SK-N-SH (cell line): ENCODE data around the gene WNT2. TPM values are rescaled to one million over a fixed set of nuclear protein-coding genes. Genes with fewer than 3 reads are reported as not detected.

Source experiments
- CTCF ChIA-PET: fragments of 300-600, 350-600 bp; formaldehyde crosslinking; extraction: SDS; loops from one replicate; lab custom pipeline; 2021; lab: Yijun Ruan, JAX
- POLR2A ChIA-PET: fragments of 350-600 bp; sonication (Branson Sonifier 250); formaldehyde crosslinking; extraction: SDS; loops from one replicate; lab custom pipeline; 2020; ENCODE audit warnings: antibody characterized with exemption, inconsistent platforms; lab: Yijun Ruan, JAX
- DNase-seq: peaks from one replicate; pipeline ENCODE4 v3.0.0; 2012
- H2AFZ ChIP-seq: fragments of 200-600 bp; sonication (generic); 2 replicates; pipeline ENCODE4 v1.8.1; 2016; ENCODE audit warnings: antibody characterized with exemption, mild to moderate bottlenecking, low read depth
- H3F3A ChIP-seq: fragments of 200-600 bp; sonication (generic); replicated peaks from 2 replicates; pipeline ENCODE3; 2016; ENCODE audit warnings: antibody characterized with exemption, mild to moderate bottlenecking; ENCODE audit not compliant: insufficient read depth
- H3K27ac ChIP-seq, 2 experiments: fragments of 200-500 bp in 1 of 2; fragments of 200-600 bp in 1 of 2; sonication (Bioruptor generic) in 1 of 2; sonication (generic), shearing (Covaris generic) in 1 of 2; 2 replicates each; pipeline versions ENCODE4 v1.5.1 to v1.6.1; 2014 to 2016; ENCODE audit warnings: low read depth in 2 of 2, inconsistent platforms in 1 of 2, low read length in 1 of 2, mild to moderate bottlenecking in 1 of 2, mixed read lengths in 1 of 2
- H3K27me3 ChIP-seq: fragments of 200-600 bp; sonication (generic), shearing (Covaris generic); 2 replicates; pipeline ENCODE4 v1.6.1; 2016; ENCODE audit warnings: mixed run types; ENCODE audit not compliant: insufficient read depth
- H3K36me3 ChIP-seq, 2 experiments: fragments of 200-500 bp in 1 of 2; fragments of 200-600 bp in 1 of 2; sonication (Bioruptor generic) in 1 of 2; sonication (generic) in 1 of 2; replicated peaks in 1 of 2; 2 replicates each; pipeline versions ENCODE3 to v1.5.1; 2014 to 2016; ENCODE audit warnings: low read length in 1 of 2, mild to moderate bottlenecking in 1 of 2; ENCODE audit not compliant: insufficient read depth in 2 of 2, control insufficient read depth in 1 of 2
- H3K4me1 ChIP-seq, 2 experiments: fragments of 200-500 bp in 1 of 2; fragments of 200-600 bp in 1 of 2; sonication (Bioruptor generic) in 1 of 2; sonication (generic), shearing (Covaris generic) in 1 of 2; 2 replicates each; pipeline versions ENCODE4 v1.5.1 to v1.6.1; 2014 to 2016; ENCODE audit warnings: low read depth in 1 of 2, low read length in 1 of 2, mixed run types in 1 of 2; ENCODE audit not compliant: insufficient read depth in 2 of 2, control insufficient read depth in 1 of 2
- H3K4me2 ChIP-seq: fragments of 200-600 bp; sonication (generic), shearing (Covaris generic); 2 replicates; pipeline ENCODE4 v1.6.1; 2017; ENCODE audit warnings: mixed run types
- H3K4me3 ChIP-seq, 2 experiments: fragments of 200-500 bp in 1 of 2; fragments of 200-600 bp in 1 of 2; sonication (Bioruptor generic) in 1 of 2; sonication (generic), shearing (Covaris generic) in 1 of 2; 2 replicates each; pipeline versions ENCODE4 v1.5.1 to v1.8.1; 2014 to 2016; ENCODE audit warnings: low read depth in 2 of 2, inconsistent platforms in 1 of 2, low read length in 1 of 2, mild to moderate bottlenecking in 1 of 2, mixed read lengths in 1 of 2, moderate library complexity in 1 of 2
- H3K79me2 ChIP-seq: fragments of 200-600 bp; sonication (generic); 2 replicates; pipeline ENCODE4 v1.8.1; 2017; ENCODE audit warnings: mild to moderate bottlenecking; ENCODE audit not compliant: insufficient read depth
- H3K9ac ChIP-seq: fragments of 200-600 bp; sonication (generic); 2 replicates; pipeline ENCODE4 v1.6.1; 2017; ENCODE audit warnings: mixed run types
- H3K9me2 ChIP-seq: fragments of 200-600 bp; sonication (generic); 2 replicates; pipeline ENCODE4 v1.6.1; 2017; ENCODE audit warnings: mixed run types
- H3K9me3 ChIP-seq: fragments of 200-600 bp; sonication (generic); 2 replicates; pipeline ENCODE4 v1.6.1; 2017; ENCODE audit warnings: mixed run types, mild to moderate bottlenecking, moderate library complexity
- H4K20me1 ChIP-seq: fragments of 200-600 bp; sonication (generic); 2 replicates; pipeline ENCODE4 v1.6.1; 2017; ENCODE audit warnings: mild to moderate bottlenecking, mixed run types; ENCODE audit not compliant: insufficient read depth
- CHD2 ChIP-seq: fragments of 150-350 bp; IDR thresholded peaks from 2 replicates; pipeline ENCODE4 v1.6.1; 2018; ENCODE audit warnings: low read length; ENCODE audit not compliant: partially characterized antibody
- EP300 ChIP-seq, 2 experiments: IDR thresholded peaks; 2 replicates each; pipeline versions ENCODE4 v1.4.0 to v1.6.1; 2012; ENCODE audit warnings: borderline replicate concordance in 1 of 2, low read depth in 1 of 2, low read length in 1 of 2
- EZH2phosphoT487 ChIP-seq: fragments of 200-600 bp; sonication (generic); IDR thresholded peaks from 2 replicates; pipeline ENCODE4 v1.6.1; 2017; ENCODE audit warnings: low read depth, mixed run types, mild to moderate bottlenecking, antibody characterized with exemption, moderate library complexity, borderline replicate concordance
- FOSL2 ChIP-seq: IDR thresholded peaks from 2 replicates; pipeline ENCODE4 v1.4.0; 2012; ENCODE audit warnings: low read depth, mild to moderate bottlenecking, moderate library complexity, borderline replicate concordance
- FOXJ3 ChIP-seq: sonication (generic); formaldehyde crosslinking; IDR thresholded peaks from 2 replicates; pipeline ENCODE4 v1.5.1; 2020; ENCODE audit warnings: mild to moderate bottlenecking, missing genetic modification reagents
- GABPA ChIP-seq: IDR thresholded peaks from 2 replicates; pipeline ENCODE4 v1.4.0; 2012; ENCODE audit warnings: low read depth, mild to moderate bottlenecking
- GATA2 ChIP-seq: sonication (generic); formaldehyde crosslinking; IDR thresholded peaks from 2 replicates; pipeline ENCODE4 v1.5.0; 2020; ENCODE audit warnings: mild to moderate bottlenecking, missing genetic modification reagents
- MAX ChIP-seq: IDR thresholded peaks from 2 replicates; pipeline ENCODE4 v1.4.0; 2012; ENCODE audit warnings: low read depth
- MXI1 ChIP-seq: IDR thresholded peaks from 2 replicates; pipeline ENCODE4 v1.6.1; 2012; ENCODE audit warnings: mild to moderate bottlenecking, low read depth, low read length, improper control_type of control experiment
- NFIC ChIP-seq: IDR thresholded peaks from 2 replicates; pipeline ENCODE4 v1.4.0; 2012; ENCODE audit warnings: borderline replicate concordance
- POLR2AphosphoS5 ChIP-seq: IDR thresholded peaks from 2 replicates; pipeline ENCODE4 v1.6.1; 2012; ENCODE audit warnings: low read depth, low read length
- REST ChIP-seq: IDR thresholded peaks from 2 replicates; pipeline ENCODE4 v1.6.1; 2012; ENCODE audit warnings: mild to moderate bottlenecking, low read depth, low read length, moderate library complexity
- SIN3A ChIP-seq: IDR thresholded peaks from 2 replicates; pipeline ENCODE4 v1.6.1; 2012; ENCODE audit warnings: low read depth, mild to moderate bottlenecking, low read length, moderate library complexity, borderline replicate concordance
- TAF1 ChIP-seq: IDR thresholded peaks from 2 replicates; pipeline ENCODE4 v1.6.1; 2012; ENCODE audit warnings: low read depth, mild to moderate bottlenecking, low read length, moderate library complexity, borderline replicate concordance
- TEAD4 ChIP-seq: IDR thresholded peaks from 2 replicates; pipeline ENCODE4 v1.4.0; 2012; ENCODE audit warnings: mild to moderate bottlenecking, borderline replicate concordance; ENCODE audit not compliant: insufficient read depth
- USF2 ChIP-seq: fragments of 150-350 bp; IDR thresholded peaks from 2 replicates; pipeline ENCODE4 v1.6.1; 2017; ENCODE audit warnings: antibody characterized with exemption, low read length, low read depth, borderline replicate concordance
- polyA plus RNA-seq, 3 experiments: library from polyadenylated mRNA; depleted of rRNA; stranded (reverse); fragments of >200 nt; gene quantifications; 2 replicates each; pipeline ENCODE4 v1.2.3, GENCODE V29; 2012
- TF ChIP-seq, protein P1 (sequence below): IDR thresholded peaks from 2 replicates; pipeline ENCODE4 v1.4.0; 2012; ENCODE audit warnings: low read depth, borderline replicate concordance
- TF ChIP-seq, protein P2 (sequence below): fragments of 200-600 bp; sonication (generic); IDR thresholded peaks from 2 replicates; pipeline ENCODE4 v1.6.1; 2017; ENCODE audit warnings: antibody characterized with exemption, mild to moderate bottlenecking, moderate library complexity

Gene WNT2
- polyA plus RNA-seq, 1 of the 3 experiments (the other 2 are of a cell fraction) = not detected

GRCh38 chr7:117313582-117313981, 9.3 kb downstream of the WNT2 start:
- no peak for DNase-seq
- no peaks in the 10 kb centered on the region for H4K20me1 ChIP-seq
- H3K9me3 ChIP-seq = no peaks in the 10 kb centered on the region
- no peak overlapping the region for H3K9ac ChIP-seq
- H3K27ac ChIP-seq = no peak overlapping the region
- H3K36me3 ChIP-seq = no peaks in the 10 kb centered on the region
- H3K27me3 ChIP-seq = peaks cover 51% of the 10 kb centered on the region; the same call in 1 of the 2 replicates
- ChIA-PET CTCF (no interaction called here), POLR2A (no interaction called here)
- H3K9me2 ChIP-seq = no peaks in the 10 kb centered on the region
- H3K79me2 ChIP-seq = no peaks in the 10 kb centered on the region
- TF ChIP-seq EP300 (IDR thresholded peaks at IDR 0.05; ENCODE audit: borderline replicate concordance in 1 of 2, low read depth in 1 of 2, low read length in 1 of 2) (no peak), GABPA (no peak), FOSL2 (no peak), NFIC (no peak), POLR2AphosphoS5 (no peak), USF2 (no peak), SIN3A (no peak), TAF1 (no peak), MXI1 (no peak), CHD2 (no peak), TEAD4 (no peak), EZH2phosphoT487 (no peak), GATA2 (CRISPR knock-in tag) (no peak), REST (no peak), FOXJ3 (CRISPR knock-in tag) (no peak), MAX (no peak)
- TF ChIP-seq, protein P1, sequence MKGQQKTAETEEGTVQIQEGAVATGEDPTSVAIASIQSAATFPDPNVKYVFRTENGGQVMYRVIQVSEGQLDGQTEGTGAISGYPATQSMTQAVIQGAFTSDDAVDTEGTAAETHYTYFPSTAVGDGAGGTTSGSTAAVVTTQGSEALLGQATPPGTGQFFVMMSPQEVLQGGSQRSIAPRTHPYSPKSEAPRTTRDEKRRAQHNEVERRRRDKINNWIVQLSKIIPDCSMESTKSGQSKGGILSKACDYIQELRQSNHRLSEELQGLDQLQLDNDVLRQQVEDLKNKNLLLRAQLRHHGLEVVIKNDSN = no peak
- TF ChIP-seq, protein P2, sequence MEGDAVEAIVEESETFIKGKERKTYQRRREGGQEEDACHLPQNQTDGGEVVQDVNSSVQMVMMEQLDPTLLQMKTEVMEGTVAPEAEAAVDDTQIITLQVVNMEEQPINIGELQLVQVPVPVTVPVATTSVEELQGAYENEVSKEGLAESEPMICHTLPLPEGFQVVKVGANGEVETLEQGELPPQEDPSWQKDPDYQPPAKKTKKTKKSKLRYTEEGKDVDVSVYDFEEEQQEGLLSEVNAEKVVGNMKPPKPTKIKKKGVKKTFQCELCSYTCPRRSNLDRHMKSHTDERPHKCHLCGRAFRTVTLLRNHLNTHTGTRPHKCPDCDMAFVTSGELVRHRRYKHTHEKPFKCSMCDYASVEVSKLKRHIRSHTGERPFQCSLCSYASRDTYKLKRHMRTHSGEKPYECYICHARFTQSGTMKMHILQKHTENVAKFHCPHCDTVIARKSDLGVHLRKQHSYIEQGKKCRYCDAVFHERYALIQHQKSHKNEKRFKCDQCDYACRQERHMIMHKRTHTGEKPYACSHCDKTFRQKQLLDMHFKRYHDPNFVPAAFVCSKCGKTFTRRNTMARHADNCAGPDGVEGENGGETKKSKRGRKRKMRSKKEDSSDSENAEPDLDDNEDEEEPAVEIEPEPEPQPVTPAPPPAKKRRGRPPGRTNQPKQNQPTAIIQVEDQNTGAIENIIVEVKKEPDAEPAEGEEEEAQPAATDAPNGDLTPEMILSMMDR = no peak
- no peak overlapping the region for H2AFZ ChIP-seq
- H3K4me1 ChIP-seq = no peaks in the 10 kb centered on the region
- H3F3A ChIP-seq = no peaks in the 10 kb centered on the region
- H3K4me2 ChIP-seq = no peak overlapping the region
- H3K4me3 ChIP-seq = no peak overlapping the region
